Measurements from ENCODE around the gene CLHC1. TPM values are rescaled to one million over a fixed set of nuclear protein-coding genes. Genes with fewer than 3 reads are reported as not detected.

CLHC1 gene
- total and polyA plus RNA-seq, 2 donors (not counting 1 experiment from before 2014, with no cell fraction given), result 2.0 to 12.8 TPM

DNA sequence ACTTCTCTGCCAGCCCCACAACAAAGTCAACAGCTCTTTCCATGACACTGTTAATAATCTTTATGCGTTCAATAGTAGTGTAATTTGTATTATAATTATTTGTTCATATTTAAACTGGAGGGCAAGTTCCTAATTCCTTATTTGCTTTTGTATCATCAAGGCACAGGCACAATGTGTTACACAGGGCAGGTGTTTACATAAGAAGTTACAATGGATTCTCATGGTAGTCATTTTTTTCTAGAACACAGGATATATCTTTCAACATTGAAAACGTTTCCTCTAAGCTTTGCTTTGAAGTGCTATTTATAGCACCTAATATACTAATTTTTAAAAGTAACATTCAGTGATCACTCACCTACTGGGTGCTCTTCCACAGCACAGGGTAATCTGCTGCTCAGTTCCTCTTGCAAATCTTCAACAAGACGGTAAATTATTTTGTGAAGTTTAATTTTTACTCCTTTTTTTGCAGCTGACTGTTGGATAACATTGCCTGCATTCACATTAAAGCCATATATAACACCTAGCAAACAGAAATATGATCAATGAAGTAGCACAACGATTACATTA lies 7.6 kb upstream of the CLHC1 start:
- Histone ChIP-seq H3K4me2 (replicated peaks; ENCODE audit: low read depth, low read length, poor library complexity, severe bottlenecking) (no peak overlapping the region), H3K27ac (ENCODE audit: low read length in 2 of 2) (no peak overlapping the region), H3K4me1 (ENCODE audit: control insufficient read depth in 2 of 2, insufficient read depth in 2 of 2, low read length in 2 of 2) (peaks cover 0 to under 1% of the 10 kb centered on the region in 2 donors), H3K9ac (ENCODE audit: low read length) (no peak overlapping the region), H3K4me3 (ENCODE audit: control extremely low read depth in 1 of 5, extremely low read depth in 1 of 5, insufficient read depth in 1 of 5, low read depth in 2 of 5, low read length in 4 of 5) (no peak overlapping the region), H3K79me2 (ENCODE audit: control insufficient read depth, insufficient read depth, low read length) (no peaks in the 10 kb centered on the region), H3K27me3 (replicated peaks in 1 of 4; ENCODE audit: control extremely low read depth in 1 of 4, control insufficient read depth in 3 of 4, insufficient read depth in 4 of 4, low read length in 3 of 4) (no peaks in the 10 kb centered on the region), H3K36me3 (replicated peaks in 1 of 2; ENCODE audit: control extremely low read depth in 1 of 2, control insufficient read depth in 1 of 2, extremely low read depth in 1 of 2, insufficient read depth in 2 of 2, low read length in 1 of 2) (peaks cover 8 to 60% of the 10 kb centered on the region in 2 experiments), H3K9me3 (ENCODE audit: control extremely low read depth in 1 of 3, control insufficient read depth in 2 of 3, insufficient read depth in 1 of 3, low read length in 2 of 3) (no peaks in the 10 kb centered on the region), H2AFZ (ENCODE audit: insufficient read depth, low read depth, low read length, poor library complexity, severe bottlenecking) (no peak overlapping the region), H4K20me1 (ENCODE audit: control insufficient read depth, insufficient read depth, low read length, poor library complexity, severe bottlenecking) (peaks cover 4% of the 10 kb centered on the region)
- Mint-ChIP-seq H3K27me3 (no peaks in the 10 kb centered on the region), H3K4me3 (no peak overlapping the region), H3K27ac (no peak overlapping the region), H3K4me1 (peaks cover 10% of the 10 kb centered on the region), H3K9me3 (ENCODE audit: insufficient read depth) (no peaks in the 10 kb centered on the region)
- no CpG with 5 or more reads among the region's 4 CpGs for WGBS (ENCODE audit: insufficient coverage)
- DNase-seq (no peak), ATAC-seq (ENCODE audit: low read depth) (no peak)
- intact Hi-C loops (cut with micrococcal nuclease), result no loop called here
- CTCF ChIA-PET, result no interaction called here
- no peak for TF ChIP-seq EZH2 (IDR thresholded peaks at IDR 0.05; ENCODE audit: borderline replicate concordance, insufficient read depth, low read depth, low read length, poor library complexity, severe bottlenecking)
- no peak for TF ChIP-seq CTCF (IDR thresholded peaks at IDR 0.05)
- POLR2A ChIA-PET, result no interaction called here

DNA sequence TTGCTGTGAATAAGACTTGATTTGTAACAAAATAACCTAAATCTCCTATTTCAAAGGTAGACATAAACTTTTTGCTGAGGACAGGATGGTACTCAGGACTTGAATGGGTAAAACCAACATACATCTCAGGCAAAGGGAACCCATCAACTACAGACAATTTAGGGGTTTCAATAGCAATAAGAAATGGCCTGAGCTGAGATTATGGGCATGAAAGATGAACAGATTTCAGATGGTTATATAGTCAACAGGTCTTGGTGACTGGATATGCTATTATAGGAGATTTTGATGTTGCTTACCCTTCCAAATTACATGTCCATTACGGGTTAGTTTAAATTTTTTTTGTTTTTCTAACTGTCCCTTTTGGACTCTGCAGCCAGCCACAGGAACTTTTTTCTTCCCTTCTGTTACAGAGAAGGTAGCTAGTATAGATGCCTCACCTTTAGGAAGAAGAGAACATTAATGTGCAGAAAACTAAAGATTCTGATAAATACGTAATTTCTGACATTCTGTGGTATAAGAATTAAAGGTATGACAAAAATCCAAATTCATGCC lies 5.0 kb upstream of the CLHC1 start:
- Histone ChIP-seq H3K27me3 (replicated peaks in 1 of 4; ENCODE audit: control extremely low read depth in 1 of 4, control insufficient read depth in 3 of 4, insufficient read depth in 4 of 4, low read length in 3 of 4) (no peaks in the 10 kb centered on the region), H3K9ac (ENCODE audit: low read length) (no peak overlapping the region), H3K9me3 (ENCODE audit: control extremely low read depth in 1 of 3, control insufficient read depth in 2 of 3, insufficient read depth in 1 of 3, low read length in 2 of 3) (no peaks in the 10 kb centered on the region), H3K36me3 (replicated peaks in 1 of 2; ENCODE audit: control extremely low read depth in 1 of 2, control insufficient read depth in 1 of 2, extremely low read depth in 1 of 2, insufficient read depth in 2 of 2, low read length in 1 of 2) (peaks cover under 1 to 60% of the 10 kb centered on the region in 2 experiments), H2AFZ (ENCODE audit: insufficient read depth, low read depth, low read length, poor library complexity, severe bottlenecking) (no peak overlapping the region), H3K4me2 (replicated peaks; ENCODE audit: low read depth, low read length, poor library complexity, severe bottlenecking) (no peak overlapping the region), H3K27ac (ENCODE audit: low read length in 2 of 2) (peak overlapping the region in 1 of 2 donors; percentile 3), H3K4me1 (ENCODE audit: control insufficient read depth in 2 of 2, insufficient read depth in 2 of 2, low read length in 2 of 2) (peaks cover 11 to 19% of the 10 kb centered on the region in 2 donors), H3K79me2 (ENCODE audit: control insufficient read depth, insufficient read depth, low read length) (peaks cover 17% of the 10 kb centered on the region), H4K20me1 (ENCODE audit: control insufficient read depth, insufficient read depth, low read length, poor library complexity, severe bottlenecking) (peaks cover 15% of the 10 kb centered on the region), H3K4me3 (ENCODE audit: control extremely low read depth in 1 of 5, extremely low read depth in 1 of 5, insufficient read depth in 1 of 5, low read depth in 2 of 5, low read length in 4 of 5) (no peak overlapping the region)
- peaks cover 29% of the 10 kb centered on the region for H3K4me1 Mint-ChIP-seq
- no peaks in the 10 kb centered on the region for H3K9me3 Mint-ChIP-seq (ENCODE audit: insufficient read depth)
- intact Hi-C loops (cut with micrococcal nuclease), result no loop called here
- WGBS (ENCODE audit: insufficient coverage), result no CpG with 5 or more reads among the region's 2 CpGs
- ChIA-PET CTCF (interaction anchor here (0.7 kb wide), 1 partner anchor 8 kb away, joined by 3 read pairs; no protein-coding TSS in a partner anchor), POLR2A (no interaction called here)
- no peak overlapping the region for H3K27ac Mint-ChIP-seq
- H3K4me3 Mint-ChIP-seq, result no peak overlapping the region
- H3K27me3 Mint-ChIP-seq, result no peaks in the 10 kb centered on the region
- no peak for DNase-seq
- no peak for ATAC-seq (ENCODE audit: low read depth)
- TF ChIP-seq EZH2 (IDR thresholded peaks at IDR 0.05; ENCODE audit: borderline replicate concordance, insufficient read depth, low read depth, low read length, poor library complexity, severe bottlenecking) (no peak), CTCF (IDR thresholded peaks at IDR 0.05) (no peak)

All from B cell (primary cell).